A673 (cell line): Measurements from ENCODE around the gene MRNIP. TPM values are rescaled to one million over a fixed set of nuclear protein-coding genes. Genes with fewer than 3 reads are reported as not detected.

Experiments used
- BruUV-seq: library from RNA; stranded (reverse); fragments of 400-500 nt; replicated peaks from 2 replicates; lab custom pipeline; 2021; lab: Mats Ljungman, UMichigan
- CTCF ChIA-PET: fragments of 300-600 bp; sonication (Branson Sonifier 250); formaldehyde crosslinking; loops from one replicate; lab custom pipeline; 2022; ENCODE audit warnings: antibody characterized with exemption; lab: Charles Lee
- POLR2A ChIA-PET: fragments of 300-600 bp; sonication (Branson Sonifier 250); formaldehyde crosslinking; loops from one replicate; lab custom pipeline; 2022; ENCODE audit warnings: antibody characterized with exemption; ENCODE audit not compliant: low non-redundant PET; lab: Charles Lee
- DNase-seq: peaks from one replicate; pipeline ENCODE4 v3.0.0-alpha.2; 2015; ENCODE audit warnings: low spot score
- H3K27ac ChIP-seq: fragments of 200-600 bp; sonication (generic); 2 replicates; pipeline ENCODE4 v1.5.1; 2016; ENCODE audit warnings: mixed run types, low read depth, mild to moderate bottlenecking, mixed read lengths, antibody characterized with exemption, low read length; ENCODE audit not compliant: poor library complexity, severe bottlenecking
- H3K27me3 ChIP-seq: fragments of 200-600 bp; sonication (generic); replicated peaks from 2 replicates; pipeline ENCODE4 v1.6.1; 2017; ENCODE audit warnings: mixed run types, low read depth, mild to moderate bottlenecking, mixed read lengths, antibody characterized with exemption, low read length; ENCODE audit not compliant: insufficient read depth, poor library complexity
- H3K36me3 ChIP-seq: fragments of 200-600 bp; sonication (generic); 2 replicates; pipeline ENCODE4 v1.6.1; 2016; ENCODE audit warnings: mixed run types, mild to moderate bottlenecking, mixed read lengths, antibody characterized with exemption, low read length; ENCODE audit not compliant: insufficient read depth, poor library complexity, severe bottlenecking
- H3K4me1 ChIP-seq: fragments of 200-600 bp; sonication (generic); 2 replicates; pipeline ENCODE4 v1.6.1; 2017; ENCODE audit warnings: mixed run types, mild to moderate bottlenecking, mixed read lengths, antibody characterized with exemption, low read length; ENCODE audit not compliant: insufficient read depth, poor library complexity, severe bottlenecking
- H3K4me3 ChIP-seq: fragments of 200-600 bp; sonication (generic); 2 replicates; pipeline ENCODE4 v1.5.1; 2016; ENCODE audit warnings: low read depth, mixed run types, mild to moderate bottlenecking, mixed read lengths, low read length; ENCODE audit not compliant: poor library complexity, severe bottlenecking
- H3K9me3 ChIP-seq: fragments of 200-600 bp; sonication (generic); 2 replicates; pipeline ENCODE4 v1.6.1; 2016; ENCODE audit warnings: mixed run types, low read depth, mild to moderate bottlenecking, mixed read lengths, antibody characterized with exemption, low read length; ENCODE audit not compliant: poor library complexity, severe bottlenecking
- CTCF ChIP-seq: fragments of 300-800, 200-600 bp; sonication (generic); conservative IDR thresholded peaks from 2 replicates; pipeline ENCODE4 v1.5.1; 2017; ENCODE audit warnings: low read depth, mild to moderate bottlenecking, antibody characterized with exemption, low read length, moderate library complexity, mixed read lengths
- EZH2 ChIP-seq: fragments of 200-600 bp; sonication (generic); IDR thresholded peaks from 2 replicates; pipeline ENCODE4 v1.6.1; 2017; ENCODE audit warnings: borderline replicate concordance, low read depth, mild to moderate bottlenecking, mixed read lengths, antibody characterized with exemption, low read length; ENCODE audit not compliant: poor library complexity, severe bottlenecking
- intact Hi-C: fragments of 100-400 bp; cut with micrococcal nuclease; formaldehyde crosslinking; loops from one replicate; pipeline ENCODE4 v1.10.0; 2022; ENCODE audit not compliant: unreplicated experiment
- total RNA-seq: library from RNA; stranded (reverse); gene quantifications from 2 replicates; pipeline ENCODE4 v1.2.3, GENCODE V29; 2021

Gene MRNIP
- total RNA-seq, 1 experiment from 2014 or later = 31.3 TPM

- ChIA-PET POLR2A (no interaction called here), CTCF (no interaction called here)
- H3K36me3 ChIP-seq = peaks cover 22% of the 10 kb centered on the region
- no TSS peak for BruUV-seq
- TF ChIP-seq EZH2 = no peak
- TF ChIP-seq CTCF = no peak
- H3K27ac ChIP-seq = no peak overlapping the region
- H3K27me3 ChIP-seq = no peaks in the 10 kb centered on the region
- peaks cover 18% of the 10 kb centered on the region for H3K9me3 ChIP-seq
- DNase-seq = no peak
- H3K4me1 ChIP-seq = no peaks in the 10 kb centered on the region
- intact Hi-C loops = no loop called here
- H3K4me3 ChIP-seq = no peak overlapping the region
Measured at GRCh38 chr5:179879003-179879689, 20.5 kb upstream of the MRNIP start.

GRCh38 chr5:179878222-179879002 lies 19.8 kb upstream of the MRNIP start:
- ChIA-PET CTCF (no interaction called here), POLR2A (no interaction called here)
- Histone ChIP-seq H3K4me3 (no peak overlapping the region), H3K9me3 (peaks cover 12% of the 10 kb centered on the region), H3K27me3 (no peaks in the 10 kb centered on the region), H3K27ac (no peak overlapping the region), H3K4me1 (no peaks in the 10 kb centered on the region), H3K36me3 (peaks cover 15% of the 10 kb centered on the region)
- intact Hi-C loops = no loop called here
- no peak for DNase-seq
- BruUV-seq = no TSS peak
- no peak for TF ChIP-seq CTCF
- no peak for TF ChIP-seq EZH2

- ChIA-PET POLR2A (no interaction called here), CTCF (no interaction called here)
- H3K27me3 ChIP-seq = no peaks in the 10 kb centered on the region
- no TSS peak for BruUV-seq
- no peak for DNase-seq
- no peak for TF ChIP-seq CTCF
- no peak for TF ChIP-seq EZH2
- no peak overlapping the region for H3K4me3 ChIP-seq
- peaks cover 16% of the 10 kb centered on the region for H3K36me3 ChIP-seq
- no peak overlapping the region for H3K27ac ChIP-seq
- intact Hi-C loops = no loop called here
- H3K4me1 ChIP-seq = no peaks in the 10 kb centered on the region
- H3K9me3 ChIP-seq = no peaks in the 10 kb centered on the region
Measured at GRCh38 chr5:179876610-179876952, 18.0 kb upstream of the MRNIP start.
